Measurements from ENCODE around the gene NTSR1.

- TF ChIP-seq, protein P1, sequence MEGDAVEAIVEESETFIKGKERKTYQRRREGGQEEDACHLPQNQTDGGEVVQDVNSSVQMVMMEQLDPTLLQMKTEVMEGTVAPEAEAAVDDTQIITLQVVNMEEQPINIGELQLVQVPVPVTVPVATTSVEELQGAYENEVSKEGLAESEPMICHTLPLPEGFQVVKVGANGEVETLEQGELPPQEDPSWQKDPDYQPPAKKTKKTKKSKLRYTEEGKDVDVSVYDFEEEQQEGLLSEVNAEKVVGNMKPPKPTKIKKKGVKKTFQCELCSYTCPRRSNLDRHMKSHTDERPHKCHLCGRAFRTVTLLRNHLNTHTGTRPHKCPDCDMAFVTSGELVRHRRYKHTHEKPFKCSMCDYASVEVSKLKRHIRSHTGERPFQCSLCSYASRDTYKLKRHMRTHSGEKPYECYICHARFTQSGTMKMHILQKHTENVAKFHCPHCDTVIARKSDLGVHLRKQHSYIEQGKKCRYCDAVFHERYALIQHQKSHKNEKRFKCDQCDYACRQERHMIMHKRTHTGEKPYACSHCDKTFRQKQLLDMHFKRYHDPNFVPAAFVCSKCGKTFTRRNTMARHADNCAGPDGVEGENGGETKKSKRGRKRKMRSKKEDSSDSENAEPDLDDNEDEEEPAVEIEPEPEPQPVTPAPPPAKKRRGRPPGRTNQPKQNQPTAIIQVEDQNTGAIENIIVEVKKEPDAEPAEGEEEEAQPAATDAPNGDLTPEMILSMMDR (IDR thresholded peaks at IDR 0.05) = no peak
- TF ChIP-seq POLR2A (IDR thresholded peaks at IDR 0.05) = no peak
These were observed 25.7 kb downstream of the NTSR1 start for GRCh38 chr20:62734326-62734725.
